ENCODE results near the gene KRTAP19-2.
"Not testable (repeated sequence)": the region's sequence is repeated elsewhere in the genome, so short reads cannot be mapped to it uniquely, and the experiment has no call there.

The KRTAP19-2 gene, protein sequence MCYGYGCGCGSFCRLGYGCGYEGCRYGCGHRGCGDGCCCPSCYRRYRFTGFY

DNA sequence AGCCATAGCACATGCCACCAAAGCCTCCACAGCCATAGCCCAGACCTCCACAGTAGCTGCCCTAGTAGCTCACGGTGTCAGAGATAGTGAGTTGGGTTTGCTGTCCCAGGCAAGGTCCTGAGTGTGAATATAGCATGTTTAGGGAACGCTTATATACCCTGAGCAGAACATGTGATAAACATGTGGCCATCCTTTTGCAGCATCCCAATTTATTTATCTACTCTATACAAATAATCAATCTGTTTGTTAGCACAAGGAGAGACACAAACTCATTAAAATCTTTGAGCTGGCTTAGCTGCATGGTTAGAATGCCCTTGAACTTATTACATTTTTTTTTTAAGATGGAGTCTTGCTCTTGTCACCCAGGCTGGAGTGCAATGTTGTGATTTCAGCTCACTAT, at the start of gene KRTAP19-2:
Gene KRTAP19-2, minus strand, starts transcription at position 101 of the 400 bp plus-strand sequence. Its CDS starts 88 bp downstream, at position 13.
- DNase-seq (ENCODE audit: low read depth in 2 of 2) = no peak

DNA sequence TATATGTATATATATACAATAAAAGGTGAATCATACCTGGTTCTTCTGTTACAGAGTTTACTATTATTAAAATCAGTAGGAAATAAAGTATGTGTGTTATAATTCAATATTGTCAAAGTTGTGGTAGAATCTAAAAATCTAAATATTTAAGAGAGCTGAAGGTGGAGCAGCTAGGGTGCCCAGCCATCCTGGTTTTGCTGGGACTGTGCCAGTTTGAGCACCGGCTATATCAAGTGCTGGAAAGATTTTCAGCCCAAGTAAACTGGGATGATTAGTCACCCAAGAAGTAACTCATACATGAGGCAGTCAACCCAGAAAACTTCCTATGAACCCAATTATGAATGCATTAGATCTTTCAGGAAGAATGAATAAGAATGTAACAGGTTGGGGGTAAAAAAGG, 31.6 kb upstream of the KRTAP19-2 start:
- DNase-seq (ENCODE audit: low read depth in 2 of 2) = no peak

DNA sequence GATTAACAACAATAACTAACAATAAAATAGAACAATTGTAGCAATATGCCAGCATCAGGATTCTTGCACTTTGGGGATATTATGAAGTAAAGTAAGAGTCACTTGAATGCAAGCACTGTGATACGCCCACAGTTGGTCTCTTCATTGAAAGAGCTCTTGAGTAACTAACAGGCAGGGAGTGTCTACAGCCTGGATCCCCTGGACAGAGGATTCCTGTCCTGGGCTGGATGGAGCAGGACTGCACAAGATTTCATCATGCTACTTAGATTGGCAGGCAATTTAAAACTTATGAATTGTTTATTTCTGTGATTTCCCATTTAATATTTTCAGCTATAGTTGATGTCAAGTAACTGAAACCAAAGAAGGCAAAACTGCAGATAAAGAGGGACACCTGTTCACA, 28.4 kb upstream of the KRTAP19-2 start:
- DNase-seq (ENCODE audit: low read depth in 2 of 2) = no peak

DNA sequence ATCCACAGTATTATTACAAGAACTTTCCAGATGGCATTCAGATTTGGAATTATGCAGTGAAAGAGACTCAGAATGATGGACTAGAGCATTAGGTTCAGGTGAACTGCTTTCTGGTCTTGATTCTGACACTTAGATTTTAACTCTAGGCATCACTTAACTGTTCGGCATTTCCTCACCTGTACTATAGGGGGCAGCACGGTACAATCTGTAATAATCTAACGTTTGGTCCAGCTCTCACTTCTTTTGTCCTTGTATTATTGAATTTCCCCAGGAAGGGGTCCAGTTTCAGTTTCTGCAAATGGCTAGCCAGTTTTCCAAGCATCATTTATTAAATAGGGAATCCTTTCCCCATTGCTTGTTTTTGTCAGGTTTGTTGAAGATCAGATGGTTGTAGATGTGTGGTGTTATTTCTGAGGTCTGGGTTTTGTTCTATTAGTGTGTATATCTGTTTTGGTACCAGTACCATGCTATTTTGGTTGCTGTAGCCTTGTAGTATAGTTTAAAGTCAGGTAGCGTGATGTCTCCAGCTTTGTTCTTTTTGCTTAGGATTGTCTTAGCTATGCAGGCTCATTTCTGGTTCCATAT, 18.5 kb upstream of the KRTAP19-2 start:
- DNase-seq (ENCODE audit: low read depth in 2 of 2) = not testable (repeated sequence)

DNA sequence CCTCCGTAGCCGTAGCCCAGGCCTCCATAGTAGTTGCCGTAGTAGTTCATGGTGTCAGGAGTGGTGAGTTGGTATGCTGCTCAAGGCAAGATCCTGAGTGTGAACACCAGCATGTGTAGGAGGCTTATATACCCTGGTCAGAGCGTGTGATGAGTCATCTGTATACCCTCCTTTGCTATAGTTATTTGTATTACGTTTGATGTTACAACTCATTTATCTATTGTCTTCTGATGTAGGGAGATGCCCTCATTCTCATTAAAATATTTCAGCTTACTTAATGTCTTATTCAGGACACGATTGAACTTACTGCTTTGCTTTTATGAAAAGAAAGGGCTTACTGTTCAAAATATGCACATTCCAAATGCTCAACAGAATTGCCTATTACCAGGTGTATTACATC, 14.8 kb upstream of the KRTAP19-2 start, which contains the start of gene KRTAP19-5:
Gene KRTAP19-5, minus strand, starts transcription at position 101 of the 400 bp plus-strand sequence. Its CDS starts 51 bp downstream, at position 50.
- no peak for DNase-seq (ENCODE audit: low read depth in 2 of 2)

DNA sequence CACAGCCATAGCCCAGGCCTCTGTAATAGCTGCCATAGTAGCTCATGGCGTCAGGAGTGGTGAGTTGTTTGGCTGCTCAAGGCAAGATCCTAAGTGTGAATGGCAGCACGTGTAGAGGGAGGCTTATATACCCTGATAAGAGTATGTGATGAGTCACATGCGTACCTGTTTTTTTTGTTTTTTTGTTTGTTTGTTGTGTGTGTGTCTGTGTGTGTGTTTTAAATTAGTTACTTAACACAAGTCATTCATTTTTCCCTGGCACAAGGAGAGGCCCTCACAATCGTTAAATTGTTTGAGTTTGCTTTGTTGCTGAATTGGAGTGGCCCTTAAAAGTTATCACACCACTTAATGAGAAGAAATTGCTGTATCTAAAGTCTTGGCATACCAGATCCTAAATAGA, 9.8 kb upstream of the KRTAP19-2 start, which contains the start of gene KRTAP19-4:
Gene KRTAP19-4, minus strand, starts transcription at position 101 of the 400 bp plus-strand sequence. Its CDS starts 55 bp downstream, at position 46.
- DNase-seq (ENCODE audit: low read depth in 2 of 2) = no peak

DNA sequence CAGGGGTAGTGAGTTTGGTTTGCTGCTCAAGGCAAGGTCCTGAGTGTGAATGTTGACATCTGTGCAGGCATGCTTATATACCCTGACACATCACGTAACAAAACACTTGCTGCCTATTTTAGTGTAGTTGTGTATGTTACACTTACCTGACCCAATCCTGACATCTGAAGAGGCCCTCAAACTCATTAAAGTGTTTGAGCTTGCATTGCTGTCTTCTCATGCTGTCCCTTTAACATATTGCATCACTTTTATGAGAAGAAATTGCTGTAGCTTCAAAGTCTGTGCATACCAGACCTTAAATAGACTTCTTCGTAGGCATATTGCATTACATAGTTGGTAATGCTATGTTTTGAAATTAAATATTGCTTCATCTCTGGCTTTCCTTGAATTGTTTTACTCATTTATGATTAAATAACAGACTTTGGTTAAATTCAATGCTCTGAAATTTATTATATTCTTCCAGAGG, 4.8 kb upstream of the KRTAP19-2 start, which contains the start of gene KRTAP19-3:
Gene KRTAP19-3, minus strand, starts transcription at position 51 of the 466 bp plus-strand sequence. CDS start 56 bp downstream, outside the sequence.
- no peak for DNase-seq (ENCODE audit: low read depth in 2 of 2)

DNA sequence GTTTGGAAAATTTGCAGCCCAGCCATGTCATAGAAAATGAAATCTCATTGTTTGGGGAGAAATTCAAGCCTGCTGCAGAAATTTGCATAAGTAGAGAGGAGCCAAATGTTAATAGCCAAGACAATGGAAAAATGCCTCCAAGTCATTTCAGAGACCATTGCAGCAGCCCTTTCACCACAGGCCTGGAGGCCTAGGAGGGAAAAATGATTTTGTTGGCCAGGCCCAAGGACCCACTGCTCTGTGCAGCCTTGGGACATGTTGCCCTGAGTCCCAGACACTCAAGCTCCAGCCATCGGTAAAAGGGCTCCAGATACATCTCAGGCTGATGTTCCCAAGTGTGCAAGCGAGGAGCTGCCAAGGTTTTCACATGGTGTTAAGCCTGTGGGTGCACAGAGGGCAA, 1.1 kb downstream of the KRTAP19-2 start:
- no peak for DNase-seq (ENCODE audit: low read depth in 2 of 2)

DNA sequence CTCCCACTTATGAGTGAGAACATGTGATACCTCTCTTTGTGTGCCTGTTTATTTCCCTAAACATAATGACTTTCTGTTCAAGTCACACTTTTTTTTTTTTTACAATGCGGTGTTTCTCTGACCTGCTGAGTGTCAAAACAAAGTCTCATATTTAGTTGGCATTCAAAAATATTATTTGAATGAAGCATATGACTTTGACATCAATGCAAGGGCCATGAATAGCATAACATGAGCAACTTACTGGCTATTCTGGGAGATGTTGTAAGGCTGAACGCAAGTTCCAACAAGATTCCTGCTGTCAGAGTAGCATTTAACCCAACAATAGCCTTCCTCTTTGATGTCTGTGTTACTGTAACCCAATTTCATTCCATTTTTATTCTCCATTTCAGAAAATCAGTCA, 5.1 kb downstream of the KRTAP19-2 start:
- no peak for DNase-seq (ENCODE audit: low read depth in 2 of 2)

DNA sequence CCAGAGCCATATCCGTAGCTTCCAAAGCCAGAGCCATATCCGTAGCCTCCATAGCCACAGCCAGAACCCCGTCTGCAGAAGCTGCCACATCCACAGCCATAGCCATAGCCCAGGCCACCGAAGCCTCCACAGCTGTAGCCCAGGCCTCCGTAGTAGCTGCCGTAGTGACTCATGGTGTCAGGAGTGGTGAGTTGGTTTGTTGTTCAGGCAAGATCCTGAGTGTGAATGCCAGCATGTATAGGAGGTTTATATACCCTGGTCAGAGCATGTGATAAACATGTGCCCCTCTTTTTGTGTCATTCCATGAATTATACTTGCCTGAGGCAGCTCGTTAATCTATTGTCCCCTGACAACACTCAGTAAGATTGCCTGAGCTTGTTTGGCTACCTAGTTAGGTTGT, 7.1 kb downstream of the KRTAP19-2 start, which contains the start of gene KRTAP19-1:
Gene KRTAP19-1, minus strand, starts transcription at position 223 of the 400 bp plus-strand sequence. Its CDS starts 50 bp downstream, at position 173.
- no peak for DNase-seq (ENCODE audit: low read depth in 2 of 2)

DNA sequence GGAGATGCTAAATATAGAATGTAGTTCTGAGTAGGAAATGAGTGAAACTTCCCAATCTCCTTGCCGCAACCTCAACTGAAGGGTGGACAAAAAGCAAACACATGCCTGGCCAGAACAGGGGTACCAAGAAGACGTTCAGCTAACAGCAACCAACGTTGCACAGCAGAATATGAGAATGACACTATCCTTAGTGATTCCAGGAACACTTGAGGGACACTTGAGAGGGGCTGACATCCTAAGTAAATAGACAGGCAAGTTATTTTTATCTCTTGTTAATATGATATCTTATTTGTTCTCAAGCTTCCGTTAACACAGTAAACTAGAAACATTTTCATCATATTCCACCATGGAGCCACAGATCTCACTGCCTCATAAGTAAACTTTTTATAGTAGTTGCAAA, 8.0 kb downstream of the KRTAP19-2 start:
- DNase-seq (ENCODE audit: low read depth in 2 of 2) = no peak

DNA sequence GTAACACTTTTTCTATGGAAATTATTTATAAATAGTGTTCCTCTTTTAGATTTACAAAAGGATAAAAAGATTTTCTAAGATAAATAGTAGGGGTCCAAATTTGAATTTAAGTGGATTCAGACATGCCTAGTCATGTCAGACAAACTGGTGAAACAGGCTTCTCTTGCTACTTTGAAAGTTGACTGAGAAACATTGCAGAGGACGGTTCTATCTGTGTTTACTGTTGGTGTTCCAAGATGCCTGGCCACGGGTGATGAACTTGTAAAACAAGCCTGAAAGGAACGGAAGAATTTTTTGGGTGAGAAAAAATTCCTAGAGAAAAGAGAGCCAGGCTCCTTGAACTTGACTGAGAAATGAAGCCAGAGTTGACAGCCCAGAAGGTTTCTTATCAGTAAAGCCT, 9.2 kb downstream of the KRTAP19-2 start:
- DNase-seq (ENCODE audit: low read depth in 2 of 2) = no peak

DNA sequence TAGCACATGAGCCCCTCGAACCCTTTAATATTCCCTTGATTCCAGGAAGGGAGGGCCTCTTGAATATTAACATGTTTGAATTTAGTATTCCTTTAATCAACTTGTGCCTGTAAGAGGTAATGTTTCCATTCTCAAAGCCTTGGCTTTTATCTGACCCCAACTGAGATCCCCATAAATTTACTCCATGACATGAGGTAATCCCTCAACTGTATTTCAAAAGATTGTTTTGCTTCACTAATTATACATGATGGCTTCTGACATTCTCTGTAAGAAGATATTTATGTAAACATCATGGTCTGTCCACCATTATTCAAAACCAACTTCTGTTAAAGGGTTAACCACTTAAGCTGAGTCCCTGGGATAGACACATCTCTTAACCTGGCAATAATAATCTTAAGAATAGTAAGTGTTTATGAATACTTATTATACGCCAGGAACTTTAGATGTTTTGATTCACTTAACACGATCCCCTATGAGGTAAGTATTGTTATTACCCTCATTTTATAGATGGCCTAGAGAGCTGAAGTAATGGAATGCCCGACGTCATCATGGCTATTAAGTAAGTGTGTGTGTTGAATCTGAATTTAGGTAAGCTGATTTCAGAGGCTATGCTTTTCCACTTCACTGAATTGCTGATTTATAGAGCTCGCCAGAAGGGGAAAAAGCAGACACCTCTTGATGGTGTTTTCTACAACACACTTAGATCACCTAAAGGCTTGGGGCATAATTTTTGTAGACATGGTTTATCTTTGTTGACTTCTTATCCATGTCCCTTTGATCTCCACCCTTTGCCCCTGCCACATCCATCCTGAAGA, 18.1 kb downstream of the KRTAP19-2 start:
- no peak for DNase-seq (ENCODE audit: low read depth in 2 of 2)

DNA sequence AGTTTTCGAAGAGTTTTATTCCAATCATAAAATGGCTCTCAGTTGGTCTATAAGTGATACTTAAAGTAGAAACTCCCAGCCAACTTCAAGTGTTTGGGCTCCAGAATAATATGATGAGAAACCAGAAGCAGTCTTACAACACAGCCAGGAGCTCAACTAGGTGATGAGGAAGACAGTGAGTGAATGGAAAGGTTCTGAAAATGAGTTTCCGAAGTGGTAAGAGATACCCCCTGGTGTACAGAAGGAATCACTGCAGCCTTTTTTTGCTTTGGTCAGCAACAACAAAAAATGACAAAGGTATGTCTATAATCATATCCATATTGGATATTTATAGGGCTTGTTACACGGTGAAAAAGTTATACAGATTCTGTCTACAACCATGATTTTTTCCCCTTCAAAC, 23.5 kb downstream of the KRTAP19-2 start:
- DNase-seq (ENCODE audit: low read depth in 2 of 2) = no peak

DNA sequence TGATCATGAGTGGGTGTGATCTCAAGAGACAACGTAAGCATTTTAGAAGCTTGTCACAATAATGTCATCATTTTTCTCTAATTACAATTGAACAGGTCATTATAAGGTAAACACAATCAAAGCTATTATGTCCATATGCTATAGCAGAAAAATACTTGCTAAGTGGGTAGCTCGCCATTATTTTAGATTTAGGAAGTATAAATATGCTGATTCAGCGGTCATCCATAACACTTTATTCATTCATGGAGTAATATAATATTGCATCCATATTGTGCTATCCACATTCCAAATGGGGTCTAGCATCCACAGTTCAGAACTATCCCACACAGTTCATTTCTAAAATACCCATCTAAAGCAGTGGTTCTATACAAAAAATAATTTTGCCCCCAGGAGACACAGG, 38.7 kb downstream of the KRTAP19-2 start:
- DNase-seq (ENCODE audit: low read depth in 2 of 2) = no peak

DNA sequence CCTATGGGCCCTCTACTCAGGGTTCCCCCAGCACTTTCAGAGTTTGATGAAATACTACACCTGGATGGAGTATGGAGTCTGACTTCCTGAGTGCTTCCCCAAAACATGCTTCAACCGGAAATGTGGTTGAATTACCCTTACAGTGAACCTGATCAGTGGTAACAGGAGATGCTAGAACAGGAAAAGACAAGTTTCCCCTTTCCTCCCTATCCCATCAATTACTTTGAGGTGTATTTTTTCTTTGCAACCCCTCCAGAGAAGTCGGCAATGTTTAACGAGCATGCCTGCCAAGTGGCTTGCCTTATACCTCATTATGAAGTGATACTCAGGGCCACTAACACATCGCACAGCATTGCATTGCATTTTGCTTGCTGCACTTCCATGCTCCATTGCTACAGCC, 40.2 kb downstream of the KRTAP19-2 start:
- DNase-seq (ENCODE audit: low read depth in 2 of 2) = no peak

DNA sequence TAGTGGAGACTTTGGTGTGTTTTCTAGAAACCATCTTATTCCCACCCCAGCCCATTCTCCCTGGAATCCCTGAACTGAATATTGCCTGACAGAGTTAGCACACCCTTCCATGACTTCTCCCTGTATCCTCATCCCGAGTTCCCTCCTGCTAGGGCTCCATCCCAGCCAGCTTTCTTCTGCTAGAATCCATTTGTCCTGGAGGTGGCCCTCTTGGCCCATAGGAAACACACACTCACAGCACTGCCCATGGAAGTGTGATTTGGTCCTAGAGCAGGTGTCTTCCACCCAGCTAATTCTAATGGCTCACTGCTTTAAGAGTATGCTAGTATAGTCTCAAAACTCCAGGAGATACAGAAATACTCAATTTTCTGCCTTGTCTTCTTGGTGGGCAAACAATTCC, 43.0 kb downstream of the KRTAP19-2 start:
- no peak for DNase-seq (ENCODE audit: low read depth in 2 of 2)

DNA sequence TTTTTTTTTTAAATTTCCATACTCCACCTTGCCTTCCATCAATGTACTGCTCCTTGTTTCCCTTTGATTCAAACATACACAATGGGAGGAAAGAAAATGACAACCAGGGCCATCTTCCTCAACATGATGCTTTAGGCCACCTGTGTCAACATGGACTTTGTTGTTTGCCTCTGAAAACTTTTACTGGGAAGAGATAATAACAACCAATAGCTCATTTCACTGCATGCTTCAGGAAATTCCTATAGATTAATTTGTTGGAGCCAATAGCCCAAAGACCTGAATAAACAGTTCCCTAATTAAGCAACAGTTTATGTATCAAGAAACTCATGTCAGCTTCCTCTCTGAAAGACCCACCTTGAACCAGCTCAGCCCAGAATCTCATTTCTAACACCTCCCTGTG, 44.0 kb downstream of the KRTAP19-2 start:
- no peak for DNase-seq (ENCODE audit: low read depth in 2 of 2)

DNA sequence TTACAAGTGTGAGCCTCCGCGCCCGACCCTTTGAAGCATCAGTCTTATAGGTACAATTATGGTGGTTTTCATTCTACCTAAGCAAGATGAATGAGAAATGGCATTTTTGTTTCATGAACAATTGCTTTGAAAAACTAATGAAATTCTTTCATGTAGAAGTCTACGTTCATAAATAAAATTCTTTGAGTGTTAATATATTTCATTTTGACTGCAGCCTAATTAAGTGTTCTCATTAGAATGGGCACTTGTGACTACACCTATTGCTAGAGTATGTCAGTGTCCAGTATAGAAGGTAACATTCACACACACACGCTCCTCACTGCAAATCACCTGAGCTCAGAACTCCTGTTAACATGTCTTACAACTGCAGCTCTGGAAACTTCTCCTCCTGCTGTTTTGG, 47.3 kb downstream of the KRTAP19-2 start, which contains the start of gene KRTAP15-1:
Gene KRTAP15-1, plus strand, starts transcription at position 301 of the 400 bp plus-strand sequence. Its CDS starts 53 bp downstream, at position 354.
- no peak for DNase-seq (ENCODE audit: low read depth in 2 of 2)
